Common myeloid progenitor, CD34-positive (primary cell): ENCODE results near the gene RASEF.
A peak's percentile ranks its signal among the peaks of the same experiment; 100 is the strongest.

Experiments
- CTCF ChIA-PET: fragments of 350-600 bp; sonication (Branson Sonifier 250); formaldehyde crosslinking; loops from one replicate; lab custom pipeline; 2021; ENCODE audit warnings: antibody characterized with exemption; lab: Charles Lee
- POLR2A ChIA-PET: fragments of 350-600 bp; sonication (Branson Sonifier 250); formaldehyde crosslinking; loops from one replicate; lab custom pipeline; 2021; ENCODE audit warnings: antibody characterized with exemption; lab: Charles Lee
- DNase-seq, 3 donors: peaks; one replicate each; pipeline versions ENCODE4 v3.0.0 to v3.0.0-alpha.2; 2013
- H3K27ac ChIP-seq, 2 experiments: 1 replicate in 1 of 2; 2 replicates in 1 of 2; pipeline ENCODE4 v1.7.0; 2013; ENCODE audit warnings: inconsistent platforms in 2 of 2, low read length in 2 of 2, mild to moderate bottlenecking in 2 of 2, low read depth in 1 of 2, moderate library complexity in 1 of 2; ENCODE audit not compliant: severe bottlenecking in 2 of 2, insufficient read depth in 1 of 2, poor library complexity in 1 of 2
- H3K27me3 ChIP-seq, 5 experiments: replicated peaks in 2 of 5; 1 replicate in 3 of 5; 2 replicates in 2 of 5; pipeline versions ENCODE4 v1.6.1 to v1.7.0; 2013; ENCODE audit warnings: low read length in 4 of 5, mild to moderate bottlenecking in 2 of 5, moderate library complexity in 2 of 5, inconsistent platforms in 1 of 5; ENCODE audit not compliant: insufficient read depth in 5 of 5, control insufficient read depth in 4 of 5
- H3K36me3 ChIP-seq, 4 experiments: 1 replicate in 2 of 4; 2 replicates in 2 of 4; pipeline versions ENCODE4 v1.6.1 to v1.7.0; 2013; ENCODE audit warnings: low read length in 3 of 4, control low read depth in 1 of 4, mild to moderate bottlenecking in 1 of 4; ENCODE audit not compliant: control insufficient read depth in 4 of 4, insufficient read depth in 4 of 4
- H3K4me1 ChIP-seq, 4 experiments: 1 replicate in 3 of 4; 2 replicates in 1 of 4; pipeline versions ENCODE4 v1.6.1 to v1.7.1; 2013; ENCODE audit warnings: low read length in 3 of 4, mild to moderate bottlenecking in 3 of 4, control low read depth in 1 of 4, inconsistent platforms in 1 of 4, moderate library complexity in 1 of 4; ENCODE audit not compliant: control insufficient read depth in 4 of 4, insufficient read depth in 4 of 4; ENCODE audit errors: control extremely low read depth in 1 of 4
- H3K4me3 ChIP-seq, 7 experiments: 1 replicate in 4 of 7; 2 replicates in 3 of 7; pipeline versions ENCODE4 v1.5.1 to v1.7.0; 2013; ENCODE audit warnings: mild to moderate bottlenecking in 7 of 7, low read length in 6 of 7, moderate library complexity in 6 of 7, inconsistent platforms in 2 of 7, low read depth in 2 of 7, control low read depth in 1 of 7; ENCODE audit not compliant: insufficient read depth in 4 of 7, control insufficient read depth in 1 of 7; ENCODE audit errors: extremely low read depth in 1 of 7
- H3K9me3 ChIP-seq, 5 experiments: 1 replicate in 4 of 5; 2 replicates in 1 of 5; pipeline versions ENCODE4 v1.6.1 to v1.7.1; 2013; ENCODE audit warnings: low read length in 4 of 5, mild to moderate bottlenecking in 2 of 5, inconsistent platforms in 1 of 5, low read depth in 1 of 5, moderate library complexity in 1 of 5; ENCODE audit not compliant: control insufficient read depth in 4 of 5, insufficient read depth in 2 of 5; ENCODE audit errors: control extremely low read depth in 1 of 5
- WGBS: methylation state at CpG from one replicate; pipeline ENCODE4 v1.1.5; 2013; ENCODE audit not compliant: insufficient coverage; 5-methylcytosine and 5-hydroxymethylcytosine counted together

RASEF gene

GRCh38 chr9:83060556-83060955 is 2.4 kb downstream of the RASEF start:
- ChIA-PET CTCF (no interaction called here), POLR2A (no interaction called here)
- no peaks in the 10 kb centered on the region for H3K36me3 ChIP-seq
- no CpG with 5 or more reads among the region's 3 CpGs for WGBS
- DNase-seq = peak; percentile 4 to 19 (median 5)
- H3K9me3 ChIP-seq = peaks cover 0 to 4% (median 0%) of the 10 kb centered on the region in 5 experiments
- H3K27ac ChIP-seq = no peak overlapping the region
- H3K4me3 ChIP-seq = no peak overlapping the region
- H3K4me1 ChIP-seq = peaks cover 0 to 14% (median 12%) of the 10 kb centered on the region in 4 experiments
- peaks cover 16 to 58% (median 27%) of the 10 kb centered on the region in 5 experiments for H3K27me3 ChIP-seq

- H3K27ac ChIP-seq = no peak overlapping the region
- ChIA-PET POLR2A (no interaction called here), CTCF (no interaction called here)
- H3K27me3 ChIP-seq = peaks cover 11 to 49% (median 23%) of the 10 kb centered on the region in 5 experiments
- no peak overlapping the region for H3K4me3 ChIP-seq
- no peak for DNase-seq
- H3K4me1 ChIP-seq = peaks cover 0 to 14% (median 12%) of the 10 kb centered on the region in 4 experiments
- 86% methylated on average over 1 of the region's 1 CpG for WGBS
- no peaks in the 10 kb centered on the region for H3K36me3 ChIP-seq
- no peaks in the 10 kb centered on the region for H3K9me3 ChIP-seq
Measured at GRCh38 chr9:83059417-83059816, 3.5 kb downstream of the RASEF start.

GRCh38 chr9:83056911-83057310 is 6.0 kb downstream of the RASEF start:
- WGBS = no CpG with 5 or more reads among the region's 1 CpG
- ChIA-PET CTCF (no interaction called here), POLR2A (no interaction called here)
- Histone ChIP-seq H3K36me3 (no peaks in the 10 kb centered on the region), H3K27me3 (peaks cover 7 to 26% (median 13%) of the 10 kb centered on the region in 5 experiments), H3K9me3 (no peaks in the 10 kb centered on the region), H3K4me3 (no peak overlapping the region), H3K4me1 (peaks cover 0 to 1% (median under 1%) of the 10 kb centered on the region in 4 experiments), H3K27ac (no peak overlapping the region)
- no peak for DNase-seq

GRCh38 chr9:83056174-83056573 is 6.8 kb downstream of the RASEF start:
- Histone ChIP-seq H3K9me3 (no peaks in the 10 kb centered on the region), H3K4me3 (no peak overlapping the region), H3K4me1 (no peaks in the 10 kb centered on the region), H3K27me3 (peaks cover 2 to 18% (median 7%) of the 10 kb centered on the region in 5 experiments), H3K36me3 (no peaks in the 10 kb centered on the region), H3K27ac (no peak overlapping the region)
- POLR2A ChIA-PET = no interaction called here
- CTCF ChIA-PET = no interaction called here
- no peak for DNase-seq
- no CpG with 5 or more reads among the region's 2 CpGs for WGBS

GRCh38 chr9:83047839-83048775 is 14.8 kb downstream of the RASEF start:
- ChIA-PET POLR2A (interaction anchor here (0.7 kb wide), 1 partner anchor 442 kb away, joined by 4 read pairs; no protein-coding TSS in a partner anchor), CTCF (no interaction called here)
- Histone ChIP-seq H3K36me3 (no peaks in the 10 kb centered on the region), H3K9me3 (no peaks in the 10 kb centered on the region), H3K27me3 (peaks cover 0 to 3% (median 0%) of the 10 kb centered on the region in 5 experiments), H3K4me3 (no peak overlapping the region), H3K27ac (no peak overlapping the region), H3K4me1 (no peaks in the 10 kb centered on the region)
- 82% methylated on average over 5 of the region's 11 CpGs for WGBS
- DNase-seq = no peak

- 92% methylated on average over 7 of the region's 7 CpGs for WGBS
- CTCF ChIA-PET = no interaction called here
Measured at GRCh38 chr9:83043597-83043996, 19.3 kb downstream of the RASEF start.

GRCh38 chr9:83041771-83042170 is 21.2 kb downstream of the RASEF start:
- H3K27me3 ChIP-seq = peaks cover 0 to 3% (median 0%) of the 10 kb centered on the region in 5 experiments
- H3K4me1 ChIP-seq = no peaks in the 10 kb centered on the region
- no peak overlapping the region for H3K27ac ChIP-seq
- peak in 1 of 3 donors; percentile 8 for DNase-seq
- CTCF ChIA-PET = no interaction called here
- H3K36me3 ChIP-seq = no peaks in the 10 kb centered on the region
- no CpG with 5 or more reads among the region's 1 CpG for WGBS
- H3K4me3 ChIP-seq = no peak overlapping the region
- no peaks in the 10 kb centered on the region for H3K9me3 ChIP-seq
- POLR2A ChIA-PET = no interaction called here

More at GRCh38 chr9:83043597-83043996, 19.3 kb downstream of the RASEF start:
- Histone ChIP-seq H3K36me3 (no peaks in the 10 kb centered on the region), H3K27ac (no peak overlapping the region), H3K4me3 (no peak overlapping the region), H3K27me3 (peaks cover 0 to 3% (median 0%) of the 10 kb centered on the region in 5 experiments), H3K4me1 (no peaks in the 10 kb centered on the region), H3K9me3 (no peaks in the 10 kb centered on the region)
- no peak for DNase-seq
- POLR2A ChIA-PET = no interaction called here
